Progenitor cell of endocrine pancreas (in vitro differentiated cells): ENCODE data around the gene CXCL14. TPM values are rescaled to one million over a fixed set of nuclear protein-coding genes. Genes with fewer than 3 reads are reported as not detected.
A peak's percentile ranks its signal among the peaks of the same experiment; 100 is the strongest.

ENCODE experiments used
- DNase-seq: peaks from one replicate; pipeline ENCODE4 v3.0.0; 2021; ENCODE audit warnings: low spot score; ENCODE audit not compliant: unreplicated experiment
- H3K27ac Mint-ChIP-seq: 2 replicates; pipeline ENCODE4 v1.8.0; 2021; ENCODE audit warnings: mild to moderate bottlenecking, moderate library complexity, mixed read lengths
- H3K27me3 Mint-ChIP-seq: 2 replicates; pipeline ENCODE4 v1.8.0; 2021; ENCODE audit warnings: mixed read lengths
- H3K36me3 Mint-ChIP-seq: 2 replicates; pipeline ENCODE4 v1.8.0; 2022; ENCODE audit warnings: mixed read lengths; ENCODE audit not compliant: insufficient read depth
- H3K4me1 Mint-ChIP-seq: 2 replicates; pipeline ENCODE4 v1.8.0; 2021; ENCODE audit warnings: low read depth, mixed read lengths
- H3K4me3 Mint-ChIP-seq: 2 replicates; pipeline ENCODE4 v1.8.0; 2021; ENCODE audit warnings: low read depth, mild to moderate bottlenecking, moderate library complexity, mixed read lengths
- H3K9me3 Mint-ChIP-seq: 2 replicates; pipeline ENCODE4 v1.8.0; 2021; ENCODE audit warnings: low read depth, mixed read lengths
- total RNA-seq: library from RNA; stranded (reverse); gene quantifications from 2 replicates; pipeline ENCODE4 v1.2.1, GENCODE V29; 2021
- TF ChIP-seq, protein P1 (sequence below): fragments of 200-600 bp; sonication (generic); IDR thresholded peaks from one replicate; pipeline ENCODE4 v1.5.0; 2021; ENCODE audit warnings: antibody characterized with exemption, mild to moderate bottlenecking; ENCODE audit not compliant: unreplicated experiment

The CXCL14 gene
- total RNA-seq, 1 donor from 2014 or later: 6.1 TPM

DNA sequence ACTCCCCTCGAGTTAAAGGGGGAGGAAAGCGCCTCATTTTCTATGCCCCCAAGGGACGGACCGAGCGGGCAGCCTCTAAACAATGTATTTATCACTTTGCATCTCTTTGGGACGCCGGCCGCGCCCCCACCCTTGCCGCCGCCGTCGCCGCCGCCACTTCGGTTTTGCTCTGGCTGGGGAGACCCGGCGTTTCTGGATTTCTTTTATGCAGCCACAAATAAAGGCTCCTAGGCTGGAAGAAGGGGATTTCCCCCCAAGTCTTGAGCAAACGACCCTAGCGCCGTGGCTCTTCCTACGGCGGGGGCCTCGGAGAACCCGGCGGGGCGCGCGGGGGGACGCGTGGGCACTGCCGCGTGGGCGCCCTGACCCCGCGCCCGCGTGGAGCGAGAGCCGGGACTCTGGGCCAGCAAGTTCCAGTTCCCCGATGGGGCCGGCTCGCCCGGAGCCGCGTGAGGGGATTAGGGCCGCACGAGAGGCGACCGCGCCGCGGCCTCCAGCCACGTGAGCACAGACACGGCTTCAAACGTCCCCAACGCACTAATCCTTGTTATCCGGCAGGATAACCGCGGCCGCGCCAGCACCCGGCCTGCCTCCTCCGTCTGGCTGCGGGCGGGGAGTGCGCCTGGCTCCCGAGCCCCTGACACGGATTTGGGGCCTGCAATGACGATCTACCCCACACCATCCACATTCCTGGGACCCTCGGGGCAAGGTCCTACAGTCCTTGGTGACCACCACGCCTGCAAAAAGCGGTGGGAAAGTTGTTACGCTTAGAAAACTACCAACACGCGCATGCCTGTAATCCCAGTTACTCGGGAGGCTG is 35.1 kb downstream of the CXCL14 start:
- TF ChIP-seq, protein P1, sequence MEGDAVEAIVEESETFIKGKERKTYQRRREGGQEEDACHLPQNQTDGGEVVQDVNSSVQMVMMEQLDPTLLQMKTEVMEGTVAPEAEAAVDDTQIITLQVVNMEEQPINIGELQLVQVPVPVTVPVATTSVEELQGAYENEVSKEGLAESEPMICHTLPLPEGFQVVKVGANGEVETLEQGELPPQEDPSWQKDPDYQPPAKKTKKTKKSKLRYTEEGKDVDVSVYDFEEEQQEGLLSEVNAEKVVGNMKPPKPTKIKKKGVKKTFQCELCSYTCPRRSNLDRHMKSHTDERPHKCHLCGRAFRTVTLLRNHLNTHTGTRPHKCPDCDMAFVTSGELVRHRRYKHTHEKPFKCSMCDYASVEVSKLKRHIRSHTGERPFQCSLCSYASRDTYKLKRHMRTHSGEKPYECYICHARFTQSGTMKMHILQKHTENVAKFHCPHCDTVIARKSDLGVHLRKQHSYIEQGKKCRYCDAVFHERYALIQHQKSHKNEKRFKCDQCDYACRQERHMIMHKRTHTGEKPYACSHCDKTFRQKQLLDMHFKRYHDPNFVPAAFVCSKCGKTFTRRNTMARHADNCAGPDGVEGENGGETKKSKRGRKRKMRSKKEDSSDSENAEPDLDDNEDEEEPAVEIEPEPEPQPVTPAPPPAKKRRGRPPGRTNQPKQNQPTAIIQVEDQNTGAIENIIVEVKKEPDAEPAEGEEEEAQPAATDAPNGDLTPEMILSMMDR: no peak
- Mint-ChIP-seq H3K4me3 (peak overlapping the region; percentile 24), H3K36me3 (no peaks in the 10 kb centered on the region), H3K9me3 (no peaks in the 10 kb centered on the region), H3K27ac (no peak overlapping the region), H3K27me3 (peaks cover 96% of the 10 kb centered on the region), H3K4me1 (peaks cover 4% of the 10 kb centered on the region)
- no peak for DNase-seq

DNA sequence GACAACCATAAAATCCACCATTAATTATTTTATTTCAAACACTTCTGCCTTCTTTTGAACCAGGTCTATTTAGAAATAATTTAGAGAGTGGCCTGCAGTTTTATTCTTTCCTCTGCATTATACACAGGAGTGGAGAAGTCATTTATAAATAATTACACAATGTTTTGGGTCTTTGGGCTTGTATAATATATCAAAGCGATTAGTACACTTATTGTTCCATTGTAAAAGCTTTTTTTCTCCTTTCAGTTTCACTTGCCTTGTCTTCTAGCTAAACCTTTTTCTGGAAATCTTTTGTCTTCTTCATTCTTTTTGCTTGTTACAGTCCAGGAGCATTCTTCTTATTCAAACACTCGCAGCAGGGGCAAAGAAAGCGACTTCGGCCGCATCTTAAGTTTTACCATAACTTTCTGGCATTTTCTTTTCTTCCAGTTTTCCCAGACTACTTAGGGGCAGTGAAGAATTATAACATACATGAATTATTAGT is 35.7 kb downstream of the CXCL14 start:
- Mint-ChIP-seq H3K27ac (no peak overlapping the region), H3K36me3 (no peaks in the 10 kb centered on the region), H3K4me3 (no peak overlapping the region), H3K27me3 (peaks cover 96% of the 10 kb centered on the region), H3K4me1 (peaks cover 4% of the 10 kb centered on the region), H3K9me3 (no peaks in the 10 kb centered on the region)
- TF ChIP-seq, protein P1: no peak
- no peak for DNase-seq

DNA sequence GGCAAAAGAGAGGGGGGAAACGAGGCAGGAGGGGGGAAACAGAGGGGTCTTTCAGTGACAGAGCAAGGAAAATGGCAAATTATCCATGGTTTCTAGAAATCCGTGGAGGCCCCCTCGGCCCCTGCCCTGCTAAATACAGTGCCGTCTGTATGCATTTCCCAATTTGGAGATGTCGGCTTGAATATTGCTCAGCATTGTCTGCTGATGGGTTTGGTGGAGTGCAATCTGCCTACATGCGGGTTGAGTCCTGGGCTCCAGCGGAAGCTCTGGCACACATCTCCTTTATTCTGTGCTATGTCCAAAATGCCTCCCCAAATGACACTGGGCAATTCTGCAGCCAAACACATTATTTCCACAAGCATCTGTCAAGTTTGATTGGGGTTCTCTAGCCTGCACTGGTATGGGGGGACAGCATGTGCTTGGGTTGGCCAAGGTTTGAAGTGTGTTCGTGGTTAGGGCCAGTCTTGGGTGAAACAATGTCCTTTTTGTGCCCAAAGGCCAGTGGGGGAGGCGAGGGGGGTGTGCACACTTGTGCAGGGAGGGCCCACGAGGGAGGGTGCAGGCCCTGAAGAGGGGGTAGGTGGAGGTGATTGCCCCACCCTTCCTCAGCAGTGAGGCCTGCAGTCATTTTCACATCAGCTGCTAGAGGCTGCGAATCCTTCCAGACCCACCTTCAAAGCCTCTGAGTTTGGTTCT is 36.8 kb downstream of the CXCL14 start:
- no peaks in the 10 kb centered on the region for H3K9me3 Mint-ChIP-seq
- H3K27ac Mint-ChIP-seq: no peak overlapping the region
- no peak for DNase-seq
- H3K4me1 Mint-ChIP-seq: peaks cover 4% of the 10 kb centered on the region
- peaks cover 96% of the 10 kb centered on the region for H3K27me3 Mint-ChIP-seq
- TF ChIP-seq, protein P1: no peak
- no peak overlapping the region for H3K4me3 Mint-ChIP-seq
- no peaks in the 10 kb centered on the region for H3K36me3 Mint-ChIP-seq

DNA sequence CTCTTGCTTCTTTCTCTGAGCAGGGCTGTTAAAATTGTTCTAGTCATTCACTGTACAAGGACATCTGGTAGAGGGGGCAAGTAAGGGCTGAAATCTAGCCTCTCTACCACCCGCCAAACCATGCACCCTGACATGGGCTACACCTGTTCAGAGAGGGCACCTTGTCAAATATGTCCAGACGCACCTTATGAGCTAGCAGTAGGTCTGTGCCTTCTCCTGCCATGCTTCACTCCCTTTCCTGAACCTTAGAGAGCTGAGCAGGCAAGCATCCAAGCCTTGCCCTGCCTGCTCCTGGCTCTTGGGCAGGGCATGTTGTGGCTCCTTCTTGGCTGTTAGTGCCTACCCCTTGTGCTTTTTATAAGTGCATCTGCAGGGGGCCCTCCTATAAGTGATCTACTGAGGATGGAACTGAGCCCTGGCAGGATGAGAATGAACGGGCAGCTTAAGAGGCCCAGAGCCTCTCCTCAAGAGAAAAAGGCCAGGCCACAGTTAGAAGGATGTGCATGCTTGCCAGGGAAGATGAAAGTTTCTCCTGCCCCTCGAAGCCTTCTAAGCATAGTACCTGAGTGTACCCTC is 39.3 kb downstream of the CXCL14 start:
- Mint-ChIP-seq H3K27me3 (peaks cover 92% of the 10 kb centered on the region), H3K36me3 (no peaks in the 10 kb centered on the region), H3K27ac (no peak overlapping the region), H3K4me3 (no peak overlapping the region), H3K4me1 (peaks cover 8% of the 10 kb centered on the region), H3K9me3 (no peaks in the 10 kb centered on the region)
- TF ChIP-seq, protein P1: no peak
- no peak for DNase-seq

DNA sequence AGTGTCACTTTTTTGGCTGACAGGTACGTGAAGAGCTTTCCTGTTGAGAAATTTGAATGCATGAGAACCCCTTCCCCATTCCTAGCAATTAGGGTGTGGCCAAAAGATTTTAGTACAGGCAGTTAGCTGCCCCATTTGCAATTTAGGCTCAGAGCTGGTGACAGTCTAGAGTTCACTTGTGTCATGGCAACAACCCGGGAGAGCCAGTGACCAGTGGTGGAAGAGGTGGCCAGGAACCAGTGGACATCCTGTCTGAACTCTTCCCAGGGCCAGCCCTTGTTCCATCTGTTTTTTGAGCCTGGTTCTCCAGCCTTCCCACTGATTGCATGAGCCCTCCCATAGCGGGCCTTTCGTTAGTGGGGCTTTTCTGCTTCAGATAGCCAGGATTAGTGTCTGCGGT is 40.5 kb downstream of the CXCL14 start:
- Mint-ChIP-seq H3K4me1 (peaks cover 5% of the 10 kb centered on the region), H3K36me3 (no peaks in the 10 kb centered on the region), H3K27ac (no peak overlapping the region), H3K9me3 (no peaks in the 10 kb centered on the region), H3K4me3 (no peak overlapping the region), H3K27me3 (peaks cover 96% of the 10 kb centered on the region)
- no peak for DNase-seq
- TF ChIP-seq, protein P1: no peak
